ENCODE data around the gene MORN4. TPM values are rescaled to one million over a fixed set of nuclear protein-coding genes. Genes with fewer than 3 reads are reported as not detected.

The MORN4 gene
- total RNA-seq, 4 donors from 2014 or later = 2.1 to 11.5 (median 4.5) TPM

DNA sequence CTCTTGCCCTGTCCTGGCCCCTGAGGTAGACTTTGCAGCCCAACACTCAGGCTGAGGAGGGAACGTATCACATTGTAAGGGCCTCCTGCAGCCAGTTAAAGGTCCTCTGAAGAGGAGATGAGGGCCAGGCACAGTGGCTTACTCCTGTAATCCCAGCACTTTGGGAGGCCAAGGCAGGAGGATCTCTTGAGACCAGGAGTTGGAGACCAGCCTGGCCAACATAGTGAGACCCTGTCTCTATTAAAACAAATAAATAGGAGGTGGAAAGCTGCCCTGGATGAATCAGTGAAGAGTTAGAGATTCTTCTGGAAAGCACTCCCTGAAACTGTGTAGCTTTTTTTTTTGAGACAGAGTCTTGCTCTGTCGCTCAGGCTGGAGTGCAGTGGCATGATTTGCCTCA is 46.1 kb downstream of the MORN4 start:
- Histone ChIP-seq H3K9me3 (no peaks in the 10 kb centered on the region), H3K27ac (replicated peaks in 1 of 4) (no peak overlapping the region), H3K4me1 (peaks cover 4 to 10% (median 6%) of the 10 kb centered on the region in 4 donors), H3K4me3 (no peak overlapping the region), H3K36me3 (no peaks in the 10 kb centered on the region), H3K27me3 (no peaks in the 10 kb centered on the region)
- TF ChIP-seq POLR2AphosphoS5 (IDR thresholded peaks at IDR 0.05) (no peak), POLR2A (IDR thresholded peaks at IDR 0.05; ENCODE audit: low read depth) (no peak), EP300 (IDR thresholded peaks at IDR 0.05) (no peak)
- TF ChIP-seq, protein P1, sequence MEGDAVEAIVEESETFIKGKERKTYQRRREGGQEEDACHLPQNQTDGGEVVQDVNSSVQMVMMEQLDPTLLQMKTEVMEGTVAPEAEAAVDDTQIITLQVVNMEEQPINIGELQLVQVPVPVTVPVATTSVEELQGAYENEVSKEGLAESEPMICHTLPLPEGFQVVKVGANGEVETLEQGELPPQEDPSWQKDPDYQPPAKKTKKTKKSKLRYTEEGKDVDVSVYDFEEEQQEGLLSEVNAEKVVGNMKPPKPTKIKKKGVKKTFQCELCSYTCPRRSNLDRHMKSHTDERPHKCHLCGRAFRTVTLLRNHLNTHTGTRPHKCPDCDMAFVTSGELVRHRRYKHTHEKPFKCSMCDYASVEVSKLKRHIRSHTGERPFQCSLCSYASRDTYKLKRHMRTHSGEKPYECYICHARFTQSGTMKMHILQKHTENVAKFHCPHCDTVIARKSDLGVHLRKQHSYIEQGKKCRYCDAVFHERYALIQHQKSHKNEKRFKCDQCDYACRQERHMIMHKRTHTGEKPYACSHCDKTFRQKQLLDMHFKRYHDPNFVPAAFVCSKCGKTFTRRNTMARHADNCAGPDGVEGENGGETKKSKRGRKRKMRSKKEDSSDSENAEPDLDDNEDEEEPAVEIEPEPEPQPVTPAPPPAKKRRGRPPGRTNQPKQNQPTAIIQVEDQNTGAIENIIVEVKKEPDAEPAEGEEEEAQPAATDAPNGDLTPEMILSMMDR (IDR thresholded peaks at IDR 0.05) = no peak
- intact Hi-C loops (cut with DNase I) = no loop called here
- DNase-seq (ENCODE audit: extremely low spot score) = no peak
- WGBS = 94% methylated on average over 2 of the region's 2 CpGs

GRCh38 chr10:97585439-97585811 is 47.9 kb downstream of the MORN4 start:
- Histone ChIP-seq H3K27me3 (no peaks in the 10 kb centered on the region), H3K9me3 (no peaks in the 10 kb centered on the region), H3K36me3 (peaks cover 0 to 8% (median 0%) of the 10 kb centered on the region in 4 donors), H3K4me1 (peaks cover 4 to 10% (median 6%) of the 10 kb centered on the region in 4 donors), H3K4me3 (no peak overlapping the region), H3K27ac (replicated peaks in 1 of 4) (no peak overlapping the region)
- WGBS = 93% methylated on average over 5 of the region's 5 CpGs
- no peak for TF ChIP-seq EP300 (IDR thresholded peaks at IDR 0.05)
- TF ChIP-seq POLR2A (IDR thresholded peaks at IDR 0.05; ENCODE audit: low read depth) = no peak
- TF ChIP-seq, protein P1 (IDR thresholded peaks at IDR 0.05) = no peak
- TF ChIP-seq POLR2AphosphoS5 (IDR thresholded peaks at IDR 0.05) = no peak
- intact Hi-C loops (cut with DNase I) = no loop called here
- no peak for DNase-seq (ENCODE audit: extremely low spot score)

DNA sequence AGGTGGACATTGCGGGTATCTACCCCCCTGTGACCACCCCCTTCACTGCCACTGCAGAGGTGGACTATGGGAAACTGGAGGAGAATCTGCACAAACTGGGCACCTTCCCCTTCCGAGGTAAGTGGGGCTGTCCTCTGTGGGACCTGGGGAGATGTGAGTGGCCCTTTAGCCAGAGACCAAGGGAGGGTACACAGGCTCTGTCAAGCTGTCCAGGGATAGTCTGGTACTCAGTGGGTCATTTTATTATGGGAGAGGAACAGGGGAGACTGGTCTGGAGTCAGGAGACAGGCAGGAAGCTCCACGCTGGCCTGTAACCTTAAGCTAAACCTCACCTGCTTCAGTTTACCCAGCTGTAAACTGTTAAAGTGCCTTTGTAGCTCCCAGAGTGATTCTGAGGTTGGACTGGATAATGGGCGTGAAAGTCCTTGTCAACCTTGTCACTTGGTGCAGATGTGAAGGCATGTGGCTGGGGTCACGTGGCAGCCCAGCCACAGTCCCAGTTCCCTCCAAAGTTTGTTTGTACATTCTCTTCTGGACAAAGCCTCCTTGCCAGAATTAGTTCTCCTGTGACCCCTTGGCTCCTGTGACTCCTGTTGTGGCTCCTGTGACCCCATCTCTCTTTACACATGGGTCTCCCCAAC is 48.4 kb downstream of the MORN4 start:
- Histone ChIP-seq H3K9me3 (no peaks in the 10 kb centered on the region), H3K27me3 (no peaks in the 10 kb centered on the region), H3K27ac (replicated peaks in 1 of 4) (no peak overlapping the region), H3K4me3 (no peak overlapping the region), H3K4me1 (peaks cover 4 to 10% (median 6%) of the 10 kb centered on the region in 4 donors), H3K36me3 (peaks cover 0 to 11% (median 0%) of the 10 kb centered on the region in 4 donors)
- intact Hi-C loops (cut with DNase I) = no loop called here
- TF ChIP-seq POLR2AphosphoS5 (IDR thresholded peaks at IDR 0.05) (no peak), POLR2A (IDR thresholded peaks at IDR 0.05; ENCODE audit: low read depth) (no peak), EP300 (IDR thresholded peaks at IDR 0.05) (no peak)
- TF ChIP-seq, protein P1 (IDR thresholded peaks at IDR 0.05) = no peak
- 83% methylated on average over 3 of the region's 5 CpGs for WGBS
- no peak for DNase-seq (ENCODE audit: extremely low spot score)

- intact Hi-C loops (cut with DNase I) = no loop called here
- Histone ChIP-seq H3K27me3 (no peaks in the 10 kb centered on the region), H3K4me3 (no peak within 1 kb of the TSS), H3K4me1 (peaks cover 4 to 10% (median 6%) of the 10 kb centered on the region in 4 donors), H3K36me3 (peaks cover 0 to 11% (median 0%) of the 10 kb centered on the region in 4 donors), H3K9me3 (no peaks in the 10 kb centered on the region), H3K27ac (replicated peaks in 1 of 4) (peak within 1 kb of the TSS in 1 of 4 donors; percentile 39)
- TF ChIP-seq POLR2A (IDR thresholded peaks at IDR 0.05; ENCODE audit: low read depth) (no peak), POLR2AphosphoS5 (IDR thresholded peaks at IDR 0.05) (peak in 1 of 2 donors; percentile 42)
- no peak for DNase-seq (ENCODE audit: extremely low spot score)
- 40% methylated on average over 1 of the region's 5 CpGs for WGBS
These were observed 49.1 kb downstream of the MORN4 start, which contains the start of gene HOGA1 for GRCh38 chr10:97584060-97584797. HOGA1 (plus strand) TSS chr10:97584389; CDS start chr10:97584704, 315 bp downstream.

DNA sequence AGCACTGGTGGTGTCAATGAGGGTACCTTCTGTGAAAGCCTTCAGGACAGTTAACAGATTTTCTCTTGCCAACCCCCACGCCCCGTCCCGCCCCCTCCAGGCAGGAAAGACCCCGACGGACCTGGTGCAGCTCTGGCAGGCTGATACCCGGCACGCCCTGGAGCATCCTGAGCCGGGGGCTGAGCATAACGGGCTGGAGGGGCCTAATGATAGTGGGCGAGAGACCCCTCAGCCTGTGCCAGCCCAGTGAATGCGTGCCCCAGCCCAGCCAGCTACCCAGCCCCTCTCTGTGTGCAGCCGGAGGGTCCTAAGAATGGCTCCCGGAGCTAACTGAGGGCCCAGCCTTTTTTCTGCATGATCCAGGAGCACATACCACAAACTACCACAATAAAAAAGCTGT is 49.8 kb downstream of the MORN4 start:
- intact Hi-C loops (cut with DNase I) = no loop called here
- Histone ChIP-seq H3K27ac (replicated peaks in 1 of 4) (no peak overlapping the region), H3K4me1 (peaks cover 4 to 10% (median 6%) of the 10 kb centered on the region in 4 donors), H3K36me3 (peaks cover 0 to 15% (median 0%) of the 10 kb centered on the region in 4 donors), H3K4me3 (no peak overlapping the region), H3K9me3 (no peaks in the 10 kb centered on the region), H3K27me3 (no peaks in the 10 kb centered on the region)
- no peak for DNase-seq (ENCODE audit: extremely low spot score)
- 100% methylated on average over 3 of the region's 13 CpGs for WGBS
- no peak for TF ChIP-seq EP300 (IDR thresholded peaks at IDR 0.05)
- no peak for TF ChIP-seq POLR2AphosphoS5 (IDR thresholded peaks at IDR 0.05)
- no peak for TF ChIP-seq POLR2A (IDR thresholded peaks at IDR 0.05; ENCODE audit: low read depth)
- TF ChIP-seq, protein P1 (IDR thresholded peaks at IDR 0.05) = no peak
